IPS DF 6.9 (cell line): ENCODE measurements around the gene TP63.

Source experiments
- DNase-seq: peaks from one replicate; pipeline ENCODE4 v3.0.0-alpha.2; 2013; ENCODE audit warnings: low read depth, low spot score
- H3K27ac ChIP-seq: one replicate; pipeline ENCODE4 v1.5.1; 2013; ENCODE audit warnings: low read length, control low read depth
- H3K27me3 ChIP-seq: 2 replicates; pipeline ENCODE4 v1.6.1; 2013; ENCODE audit warnings: mild to moderate bottlenecking, low read length; ENCODE audit not compliant: control insufficient read depth, insufficient read depth
- H3K36me3 ChIP-seq: 2 replicates; pipeline ENCODE4 v1.6.1; 2013; ENCODE audit warnings: low read length; ENCODE audit not compliant: control insufficient read depth, insufficient read depth
- H3K4me1 ChIP-seq: 2 replicates; pipeline ENCODE4 v1.6.1; 2013; ENCODE audit warnings: low read length; ENCODE audit not compliant: control insufficient read depth, insufficient read depth
- H3K4me3 ChIP-seq: 2 replicates; pipeline ENCODE4 v1.5.1; 2013; ENCODE audit warnings: mild to moderate bottlenecking, low read length
- H3K9me3 ChIP-seq: 2 replicates; pipeline ENCODE4 v1.6.1; 2013; ENCODE audit warnings: low read length, inconsistent platforms; ENCODE audit not compliant: control insufficient read depth, insufficient read depth
- WGBS: extraction: QIAGEN DNeasy Blood & Tissue Kit; methylation state at CpG from one replicate; pipeline ENCODE4 v1.1.7; 2013; ENCODE audit warnings: mixed read lengths, missing lambda C conversion rate; ENCODE audit not compliant: insufficient read length, insufficient coverage; 5-methylcytosine and 5-hydroxymethylcytosine counted together

Gene TP63

DNA sequence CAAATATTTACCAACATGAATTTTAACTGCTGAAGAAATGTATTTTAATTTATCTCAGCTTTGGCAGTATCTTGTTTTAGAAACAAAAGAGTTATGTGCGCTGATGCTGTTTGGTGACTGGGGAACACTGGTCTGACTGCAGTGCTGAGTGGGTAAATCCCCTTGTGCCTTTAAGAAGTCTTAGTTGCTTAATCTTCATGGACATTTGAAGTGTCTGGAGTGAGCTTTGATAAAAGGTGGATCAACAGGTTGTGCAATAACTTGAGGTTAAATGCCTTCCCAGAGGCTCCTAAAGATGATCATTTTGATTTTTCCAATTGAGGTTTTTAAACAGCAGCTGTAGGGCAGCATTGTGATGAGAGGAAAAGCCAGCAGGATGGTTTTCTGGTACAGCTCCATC is 68.7 kb downstream of the TP63 start:
- H3K4me3 ChIP-seq: no peak overlapping the region
- no CpG with 5 or more reads among the region's 1 CpG for WGBS
- no peak for DNase-seq

GRCh38 chr3:189702066-189702646 is 71.0 kb downstream of the TP63 start:
- H3K27me3 ChIP-seq: no peaks in the 10 kb centered on the region
- no peaks in the 10 kb centered on the region for H3K4me1 ChIP-seq
- no peak overlapping the region for H3K27ac ChIP-seq
- DNase-seq: no peak
- no peaks in the 10 kb centered on the region for H3K36me3 ChIP-seq
- H3K9me3 ChIP-seq: no peaks in the 10 kb centered on the region
- WGBS: no CpG with 5 or more reads among the region's 1 CpG
- no peak overlapping the region for H3K4me3 ChIP-seq

More for the DNA sequence above, 68.7 kb downstream of the TP63 start:
- Histone ChIP-seq H3K27ac (no peak overlapping the region), H3K9me3 (no peaks in the 10 kb centered on the region), H3K4me1 (no peaks in the 10 kb centered on the region), H3K27me3 (no peaks in the 10 kb centered on the region), H3K36me3 (no peaks in the 10 kb centered on the region)

DNA sequence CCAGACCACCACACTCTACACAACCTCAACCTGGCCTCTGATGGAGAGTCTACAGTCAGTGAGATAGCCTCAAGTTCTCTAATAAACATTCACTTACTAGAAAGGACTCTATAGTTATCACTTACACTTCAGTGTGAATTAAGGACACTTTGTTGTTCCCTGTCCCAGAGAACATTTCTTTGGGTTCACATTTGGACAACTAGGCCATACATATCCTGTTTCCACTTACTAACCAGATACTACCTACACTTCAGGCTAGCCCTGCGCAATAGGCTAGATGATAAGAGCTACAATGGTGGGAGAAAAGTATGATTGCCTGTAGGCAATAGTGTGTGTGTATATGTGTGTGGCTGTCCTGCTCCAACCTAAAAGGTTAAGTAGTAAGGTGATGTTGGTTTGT is 72.7 kb downstream of the TP63 start:
- Histone ChIP-seq H3K27ac (no peak overlapping the region), H3K4me1 (no peaks in the 10 kb centered on the region), H3K36me3 (no peaks in the 10 kb centered on the region), H3K9me3 (no peaks in the 10 kb centered on the region), H3K27me3 (no peaks in the 10 kb centered on the region), H3K4me3 (no peak overlapping the region)
- WGBS: no CpG with 5 or more reads among the region's 1 CpG
- DNase-seq: no peak

- Histone ChIP-seq H3K27me3 (no peaks in the 10 kb centered on the region), H3K27ac (no peak overlapping the region), H3K4me3 (no peak overlapping the region), H3K36me3 (no peaks in the 10 kb centered on the region), H3K9me3 (no peaks in the 10 kb centered on the region), H3K4me1 (no peaks in the 10 kb centered on the region)
- no CpG with 5 or more reads among the region's 3 CpGs for WGBS
- no peak for DNase-seq
Measured at GRCh38 chr3:189708375-189708774, 77.2 kb downstream of the TP63 start.

DNA sequence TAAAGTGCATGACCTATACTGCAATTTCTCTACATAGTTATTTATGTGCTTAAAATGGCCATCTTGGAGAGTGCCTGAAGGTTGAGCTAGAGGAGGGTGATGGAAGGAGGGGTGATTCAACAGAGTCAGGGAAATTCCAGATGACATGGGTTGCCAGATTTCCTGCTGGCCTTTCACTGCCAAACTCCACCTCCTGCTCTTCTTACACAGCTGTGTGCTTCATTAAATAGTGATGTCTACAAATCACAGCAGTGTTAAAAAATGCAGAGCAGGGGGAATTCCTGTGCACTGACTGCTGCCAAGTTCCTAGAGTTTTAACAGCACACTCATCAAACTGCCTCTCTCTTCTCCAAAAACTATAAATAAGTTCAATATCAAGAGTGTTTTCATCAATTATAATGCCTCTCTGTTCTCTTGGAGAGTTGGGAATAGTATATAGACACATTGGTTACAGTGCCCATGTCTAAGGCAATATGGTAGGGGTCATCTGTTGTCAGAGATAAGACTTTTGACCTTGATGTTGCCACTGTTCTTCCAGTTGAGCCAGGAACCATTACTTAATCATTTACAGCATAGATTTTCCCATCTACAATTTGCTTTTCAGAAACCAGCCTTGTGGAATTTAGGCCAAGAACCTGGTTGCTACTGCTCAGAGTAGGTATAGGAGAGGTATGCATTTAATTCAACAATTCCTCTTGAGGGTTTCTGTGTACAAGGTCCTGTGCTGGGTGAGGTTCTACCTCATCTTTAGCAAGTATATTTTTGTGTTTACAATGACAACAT is 79.6 kb downstream of the TP63 start:
- Histone ChIP-seq H3K27ac (no peak overlapping the region), H3K36me3 (no peaks in the 10 kb centered on the region), H3K4me3 (no peak overlapping the region), H3K9me3 (no peaks in the 10 kb centered on the region), H3K27me3 (no peaks in the 10 kb centered on the region), H3K4me1 (no peaks in the 10 kb centered on the region)
- DNase-seq: no peak

DNA sequence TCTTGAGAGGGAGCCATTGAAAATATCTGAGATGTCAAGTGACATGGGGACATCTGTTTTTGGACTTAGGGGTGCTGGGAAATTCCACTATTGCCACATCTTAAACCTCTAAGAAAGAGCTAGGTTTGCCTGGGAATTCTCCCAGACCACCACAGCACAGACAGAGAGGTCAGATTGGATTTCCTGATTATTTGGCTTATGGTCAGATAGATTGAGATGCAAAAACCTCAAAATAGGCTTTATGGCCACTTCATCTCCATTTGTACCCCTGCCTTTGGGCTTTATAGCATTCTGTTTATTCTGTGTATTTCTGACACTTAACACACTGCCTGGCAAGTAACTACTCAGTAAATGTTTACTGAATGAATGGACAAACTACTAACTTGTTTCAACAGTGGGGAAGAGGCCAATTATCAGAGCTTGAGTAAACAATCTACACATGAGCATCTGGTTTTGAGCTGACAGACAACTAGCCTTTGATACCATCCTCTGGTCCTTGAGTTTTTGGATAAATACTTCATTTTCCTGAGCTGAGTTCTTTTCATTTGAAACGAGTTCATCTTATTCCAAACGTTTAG is 81.8 kb downstream of the TP63 start:
- Histone ChIP-seq H3K27ac (no peak overlapping the region), H3K9me3 (no peaks in the 10 kb centered on the region), H3K27me3 (no peaks in the 10 kb centered on the region), H3K4me3 (no peak overlapping the region), H3K4me1 (no peaks in the 10 kb centered on the region), H3K36me3 (no peaks in the 10 kb centered on the region)
- WGBS: no CpG with 5 or more reads among the region's 2 CpGs
- DNase-seq: no peak

- no peak for DNase-seq
- WGBS: no CpG with 5 or more reads among the region's 5 CpGs
- H3K4me3 ChIP-seq: no peak overlapping the region
- H3K27me3 ChIP-seq: no peaks in the 10 kb centered on the region
- no peaks in the 10 kb centered on the region for H3K9me3 ChIP-seq
- H3K36me3 ChIP-seq: no peaks in the 10 kb centered on the region
- no peak overlapping the region for H3K27ac ChIP-seq
- H3K4me1 ChIP-seq: no peaks in the 10 kb centered on the region
Measured at GRCh38 chr3:189714991-189715961, 84.1 kb downstream of the TP63 start.

DNA sequence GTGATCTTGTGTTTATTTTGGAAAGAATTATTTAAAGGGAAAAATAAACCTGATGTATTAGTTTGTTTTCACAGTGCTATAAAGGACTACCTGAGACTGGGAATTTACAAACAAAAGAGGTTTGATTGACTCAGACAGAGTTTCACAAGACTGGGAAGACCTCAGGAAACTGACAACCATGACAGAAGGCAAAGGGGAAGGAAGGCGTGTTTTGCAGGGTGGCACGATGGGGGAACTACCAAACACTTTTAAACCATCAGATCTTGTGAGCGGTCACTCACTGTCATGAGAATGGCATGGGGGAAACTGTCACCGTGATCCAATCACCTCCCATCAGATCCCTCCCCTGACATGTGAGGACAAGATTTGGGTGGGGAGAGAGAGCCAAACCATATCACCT is 87.0 kb downstream of the TP63 start:
- no peaks in the 10 kb centered on the region for H3K9me3 ChIP-seq
- H3K4me1 ChIP-seq: no peaks in the 10 kb centered on the region
- WGBS: no CpG with 5 or more reads among the region's 4 CpGs
- H3K36me3 ChIP-seq: no peaks in the 10 kb centered on the region
- H3K4me3 ChIP-seq: no peak overlapping the region
- H3K27me3 ChIP-seq: no peaks in the 10 kb centered on the region
- no peak overlapping the region for H3K27ac ChIP-seq
- DNase-seq: no peak

DNA sequence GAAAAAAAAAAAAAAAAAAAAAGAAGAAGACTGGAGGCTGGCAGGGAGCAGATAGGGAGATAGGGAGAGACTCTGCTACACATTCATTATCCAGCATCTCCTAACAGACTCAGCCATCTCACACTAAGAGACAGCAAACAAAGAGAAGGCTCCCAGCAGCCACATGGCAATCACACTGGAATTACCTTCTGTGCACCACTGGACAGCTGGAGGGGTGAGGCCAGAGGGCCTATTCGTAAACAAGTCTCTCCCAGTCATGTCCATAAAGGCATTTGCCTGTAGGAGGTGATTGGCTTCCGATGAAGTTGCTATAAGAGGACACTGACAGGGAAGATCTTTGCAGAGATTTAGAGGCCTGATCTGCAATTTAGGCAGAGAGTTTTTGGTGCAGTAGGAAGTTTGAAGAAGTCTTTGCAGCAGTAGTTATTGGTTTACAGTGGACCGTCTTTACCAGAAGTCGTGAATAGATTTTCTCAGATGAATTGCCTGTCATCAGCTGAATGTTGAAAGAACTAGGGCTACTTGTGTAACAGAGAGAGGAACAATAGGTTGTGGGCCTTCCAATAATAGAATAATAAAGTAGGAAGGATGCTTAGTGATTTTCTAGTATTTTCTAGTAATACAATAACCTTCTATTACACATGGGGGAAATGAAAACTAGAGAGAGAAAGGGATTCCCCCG is 89.7 kb downstream of the TP63 start:
- DNase-seq: no peak
- Histone ChIP-seq H3K9me3 (no peaks in the 10 kb centered on the region), H3K27ac (no peak overlapping the region), H3K36me3 (no peaks in the 10 kb centered on the region), H3K4me1 (no peaks in the 10 kb centered on the region), H3K4me3 (no peak overlapping the region), H3K27me3 (no peaks in the 10 kb centered on the region)
- no CpG with 5 or more reads among the region's 5 CpGs for WGBS
